ENCODE results near the gene TRDN. TPM values are rescaled to one million over a fixed set of nuclear protein-coding genes. Genes with fewer than 3 reads are reported as not detected.
A peak's percentile ranks its signal among the peaks of the same experiment; 100 is the strongest.

Gene TRDN
- total RNA-seq, 1 experiment from 2014 or later: not detected

- in situ Hi-C loops (cut with HindIII; ENCODE audit: low sequenced_read_pairs): no loop called here
- no peak for DNase-seq (ENCODE audit: low spot score)
These were observed 188.4 kb downstream of the TRDN start for GRCh38 chr6:123448306-123448884.

- in situ Hi-C loops (cut with HindIII; ENCODE audit: low sequenced_read_pairs): no loop called here
- no peak for DNase-seq (ENCODE audit: low spot score)
These were observed 189.3 kb downstream of the TRDN start for GRCh38 chr6:123447315-123447937.

- DNase-seq (ENCODE audit: low spot score): no peak
- in situ Hi-C loops (cut with HindIII; ENCODE audit: low sequenced_read_pairs): no loop called here
These were observed 197.4 kb downstream of the TRDN start for GRCh38 chr6:123439371-123439770.

GRCh38 chr6:123434186-123434585 lies 202.6 kb downstream of the TRDN start:
- no peak for DNase-seq (ENCODE audit: low spot score)
- in situ Hi-C loops (cut with HindIII; ENCODE audit: low sequenced_read_pairs): no loop called here

GRCh38 chr6:123430970-123431369 lies 205.8 kb downstream of the TRDN start:
- in situ Hi-C loops (cut with HindIII; ENCODE audit: low sequenced_read_pairs): no loop called here
- DNase-seq (ENCODE audit: low spot score): no peak

- in situ Hi-C loops (cut with HindIII; ENCODE audit: low sequenced_read_pairs): no loop called here
These were observed 209.7 kb downstream of the TRDN start for GRCh38 chr6:123427008-123427407.

GRCh38 chr6:123423130-123423529 lies 213.6 kb downstream of the TRDN start:
- in situ Hi-C loops (cut with HindIII; ENCODE audit: low sequenced_read_pairs): no loop called here
- DNase-seq (ENCODE audit: low spot score): no peak

More at GRCh38 chr6:123427008-123427407, 209.7 kb downstream of the TRDN start:
- no peak for DNase-seq (ENCODE audit: low spot score)

- in situ Hi-C loops (cut with HindIII; ENCODE audit: low sequenced_read_pairs): no loop called here
- DNase-seq (ENCODE audit: low spot score): no peak
These were observed 216.2 kb downstream of the TRDN start for GRCh38 chr6:123420512-123420911.

GRCh38 chr6:123418071-123418470 lies 218.7 kb downstream of the TRDN start:
- in situ Hi-C loops (cut with HindIII; ENCODE audit: low sequenced_read_pairs): no loop called here
- no peak for DNase-seq (ENCODE audit: low spot score)

- in situ Hi-C loops (cut with HindIII; ENCODE audit: low sequenced_read_pairs): no loop called here
- no peak for DNase-seq (ENCODE audit: low spot score)
These were observed 219.2 kb downstream of the TRDN start for GRCh38 chr6:123417535-123417934.

- DNase-seq (ENCODE audit: low spot score): peak; percentile 76
- in situ Hi-C loops (cut with HindIII; ENCODE audit: low sequenced_read_pairs): no loop called here
These were observed 220.8 kb downstream of the TRDN start for GRCh38 chr6:123415844-123416468.

- in situ Hi-C loops (cut with HindIII; ENCODE audit: low sequenced_read_pairs): no loop called here
- DNase-seq (ENCODE audit: low spot score): no peak
These were observed 231.8 kb downstream of the TRDN start for GRCh38 chr6:123404975-123405374.

- DNase-seq (ENCODE audit: low spot score): no peak
- in situ Hi-C loops (cut with HindIII; ENCODE audit: low sequenced_read_pairs): no loop called here
These were observed 234.7 kb downstream of the TRDN start for GRCh38 chr6:123402052-123402451.

GRCh38 chr6:123398072-123398471 lies 238.7 kb downstream of the TRDN start:
- DNase-seq (ENCODE audit: low spot score): no peak
- in situ Hi-C loops (cut with HindIII; ENCODE audit: low sequenced_read_pairs): no loop called here

- in situ Hi-C loops (cut with HindIII; ENCODE audit: low sequenced_read_pairs): no loop called here
- DNase-seq (ENCODE audit: low spot score): peak; percentile 33
These were observed 243.4 kb downstream of the TRDN start for GRCh38 chr6:123393331-123393730.

- no peak for DNase-seq (ENCODE audit: low spot score)
- in situ Hi-C loops (cut with HindIII; ENCODE audit: low sequenced_read_pairs): no loop called here
These were observed 253.0 kb downstream of the TRDN start for GRCh38 chr6:123383718-123384117.

GRCh38 chr6:123380257-123380656 lies 256.5 kb downstream of the TRDN start:
- in situ Hi-C loops (cut with HindIII; ENCODE audit: low sequenced_read_pairs): no loop called here

GRCh38 chr6:123372737-123373136 lies 264.0 kb downstream of the TRDN start:
- in situ Hi-C loops (cut with HindIII; ENCODE audit: low sequenced_read_pairs): no loop called here
- no peak for DNase-seq (ENCODE audit: low spot score)

More at GRCh38 chr6:123380257-123380656, 256.5 kb downstream of the TRDN start:
- peak; percentile 71 for DNase-seq (ENCODE audit: low spot score)

GRCh38 chr6:123363912-123364311 lies 272.8 kb downstream of the TRDN start:
- no peak for DNase-seq (ENCODE audit: low spot score)
- in situ Hi-C loops (cut with HindIII; ENCODE audit: low sequenced_read_pairs): no loop called here

GRCh38 chr6:123360359-123360758 lies 276.4 kb downstream of the TRDN start:
- in situ Hi-C loops (cut with HindIII; ENCODE audit: low sequenced_read_pairs): no loop called here

GRCh38 chr6:123352705-123353104 lies 284.0 kb downstream of the TRDN start:
- in situ Hi-C loops (cut with HindIII; ENCODE audit: low sequenced_read_pairs): no loop called here
- DNase-seq (ENCODE audit: low spot score): no peak

More at GRCh38 chr6:123360359-123360758, 276.4 kb downstream of the TRDN start:
- no peak for DNase-seq (ENCODE audit: low spot score)
